ENCODE data around the gene TRDN.

DNA sequence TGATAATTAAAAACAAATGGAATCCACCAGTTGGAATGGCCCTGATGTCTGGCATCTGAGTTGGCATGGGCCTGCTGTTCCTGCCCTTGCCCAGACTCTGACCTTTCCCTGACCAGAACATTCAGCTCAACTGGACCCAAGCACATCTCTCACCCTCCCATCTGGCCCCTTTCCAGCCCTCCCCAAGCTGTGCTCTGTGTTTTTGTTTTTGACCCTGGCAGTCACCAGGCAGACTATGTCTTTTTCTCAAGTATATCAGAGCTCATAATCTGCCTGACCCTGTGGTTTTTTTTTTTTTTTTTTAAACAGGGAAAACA, 117.6 kb downstream of the TRDN start:
- TF ChIP-seq CTCF (conservative IDR thresholded peaks at IDR 0.05 in 1 of 2, IDR thresholded peaks at IDR 0.05 in 1 of 2; ENCODE audit: low read depth in 1 of 2, low read length in 2 of 2), result no peak
- no peak for TF ChIP-seq EZH2 (IDR thresholded peaks at IDR 0.05; ENCODE audit: low read length, missing control alignments)
